Memory B cell (primary cell): Measurements from ENCODE around the gene PSMD4.

Experiments
- ATAC-seq: fragments of 150-1000 bp; cut with Tn5 transposase; 2 replicates; pipeline ENCODE4 v1.10.0; 2021; ENCODE audit warnings: low read depth, mild to moderate bottlenecking, moderate library complexity
- DNase-seq, 2 donors: peaks; one replicate each; pipeline ENCODE4 v3.0.0; 2022; ENCODE audit warnings: low spot score in 2 of 2
- H3K27ac Mint-ChIP-seq: one replicate; pipeline ENCODE4 v1.8.0; 2022; ENCODE audit warnings: mild to moderate bottlenecking, moderate library complexity, mixed read lengths
- H3K27me3 Mint-ChIP-seq: one replicate; pipeline ENCODE4 v1.8.0; 2022; ENCODE audit warnings: mixed read lengths
- H3K36me3 Mint-ChIP-seq: one replicate; pipeline ENCODE4 v1.8.0; 2022; ENCODE audit warnings: mild to moderate bottlenecking, mixed read lengths
- H3K4me1 Mint-ChIP-seq: one replicate; pipeline ENCODE4 v1.8.0; 2022; ENCODE audit warnings: mixed read lengths
- H3K4me3 Mint-ChIP-seq: one replicate; pipeline ENCODE4 v1.8.0; 2022; ENCODE audit warnings: mild to moderate bottlenecking, moderate library complexity, mixed read lengths
- H3K9me3 Mint-ChIP-seq: one replicate; pipeline ENCODE4 v1.8.0; 2022; ENCODE audit warnings: mixed read lengths

Gene PSMD4

DNA sequence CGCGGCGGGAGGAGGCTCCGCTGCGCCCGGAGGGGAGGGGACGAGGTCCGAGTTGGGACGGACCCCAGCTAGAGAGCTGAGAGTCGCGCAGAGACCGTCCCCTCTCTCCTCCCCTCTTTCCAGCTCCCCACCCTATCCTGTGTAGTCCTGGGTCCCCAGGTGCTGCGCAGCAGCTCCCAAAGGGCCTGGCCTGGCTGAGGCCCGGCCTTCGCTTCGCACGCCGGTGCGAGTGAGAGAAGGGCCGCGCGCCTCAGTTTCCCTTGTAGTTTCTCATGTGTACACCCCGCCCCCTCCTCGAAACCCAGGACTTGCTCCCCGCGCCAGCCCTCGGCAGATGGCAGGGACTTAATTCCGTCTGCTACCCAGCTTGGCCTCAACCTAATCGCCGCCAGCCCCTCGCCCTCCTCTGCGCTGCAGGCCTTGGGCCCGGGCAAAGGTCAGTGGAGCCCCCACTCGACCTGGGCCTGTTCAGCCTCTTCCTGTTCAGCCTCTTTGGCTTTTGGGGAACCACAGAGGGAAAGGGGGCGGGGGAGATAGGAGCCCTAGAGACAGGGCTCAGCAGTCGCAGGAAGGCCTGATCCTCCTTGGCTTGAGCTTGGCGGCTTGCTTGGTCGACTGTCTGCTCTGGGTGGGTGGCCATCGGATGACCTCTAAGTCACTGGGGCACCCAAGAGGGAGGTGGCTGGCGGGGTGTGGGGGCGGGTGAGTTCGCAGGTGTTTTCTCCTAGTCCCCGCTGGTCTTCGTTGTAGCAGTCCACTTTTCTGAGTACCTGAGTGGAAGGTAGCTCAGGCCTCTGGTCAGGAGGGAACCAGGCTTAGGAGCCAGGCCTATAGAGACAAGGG is 28.6 kb downstream of the PSMD4 start:
- Mint-ChIP-seq H3K36me3 (peaks cover 3% of the 10 kb centered on the region), H3K27me3 (no peaks in the 10 kb centered on the region), H3K27ac (peak overlapping the region; percentile 95), H3K4me1 (peaks cover 27% of the 10 kb centered on the region), H3K4me3 (peak overlapping the region; percentile 93), H3K9me3 (no peaks in the 10 kb centered on the region)
- ATAC-seq (no peak), DNase-seq (peak in 1 of 2 donors; percentile 23)

DNA sequence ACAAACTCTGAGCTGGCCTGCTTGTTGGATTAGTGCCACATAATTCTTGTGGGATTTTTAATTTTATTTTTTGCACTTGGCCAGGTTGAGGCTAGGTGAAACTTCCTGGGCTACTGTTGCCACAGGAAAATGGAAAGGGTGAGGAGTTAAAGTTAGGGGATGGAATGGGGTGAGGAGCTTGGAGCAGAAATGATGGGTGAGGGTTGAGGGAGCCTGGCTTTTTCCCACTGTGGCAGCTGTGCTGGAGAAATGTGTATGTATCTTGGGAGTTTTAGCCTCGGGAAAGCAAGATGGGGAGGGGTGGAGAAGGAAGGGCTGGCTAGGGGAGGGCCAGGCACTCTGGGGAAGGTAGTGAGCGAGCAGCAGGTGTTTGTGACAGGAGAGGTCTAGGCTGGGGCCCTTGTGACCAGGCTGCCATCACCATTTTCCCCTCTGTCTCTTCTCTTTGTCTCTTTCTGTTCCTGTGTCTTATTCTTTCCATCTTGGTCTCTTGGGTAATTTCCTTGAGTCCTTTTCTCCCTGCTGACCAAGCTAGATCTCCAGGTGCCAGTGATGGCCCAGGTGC is 29.6 kb downstream of the PSMD4 start:
- DNase-seq (no peak), ATAC-seq (no peak)
- Mint-ChIP-seq H3K36me3 (peaks cover 3% of the 10 kb centered on the region), H3K27me3 (no peaks in the 10 kb centered on the region), H3K4me3 (peak overlapping the region; percentile 93), H3K9me3 (no peaks in the 10 kb centered on the region), H3K27ac (peak overlapping the region; percentile 95), H3K4me1 (peaks cover 32% of the 10 kb centered on the region)

- no peak overlapping the region for H3K4me3 Mint-ChIP-seq
- DNase-seq (no peak), ATAC-seq (no peak)
- H3K36me3 Mint-ChIP-seq, result peaks cover 5% of the 10 kb centered on the region
- H3K4me1 Mint-ChIP-seq, result peaks cover 33% of the 10 kb centered on the region
- H3K27ac Mint-ChIP-seq, result no peak overlapping the region
- no peaks in the 10 kb centered on the region for H3K27me3 Mint-ChIP-seq
- H3K9me3 Mint-ChIP-seq, result no peaks in the 10 kb centered on the region
These were observed 32.2 kb downstream of the PSMD4 start for GRCh38 chr1:151286619-151287340.

GRCh38 chr1:151287341-151287699 is 32.8 kb downstream of the PSMD4 start:
- no peak overlapping the region for H3K27ac Mint-ChIP-seq
- no peak for DNase-seq
- H3K36me3 Mint-ChIP-seq, result peaks cover 5% of the 10 kb centered on the region
- no peak overlapping the region for H3K4me3 Mint-ChIP-seq
- H3K27me3 Mint-ChIP-seq, result no peaks in the 10 kb centered on the region
- peaks cover 33% of the 10 kb centered on the region for H3K4me1 Mint-ChIP-seq
- no peak for ATAC-seq
- H3K9me3 Mint-ChIP-seq, result no peaks in the 10 kb centered on the region

- no peak for DNase-seq
- ATAC-seq, result no peak
- Mint-ChIP-seq H3K27me3 (no peaks in the 10 kb centered on the region), H3K4me3 (no peak overlapping the region), H3K4me1 (peaks cover 33% of the 10 kb centered on the region), H3K27ac (no peak overlapping the region), H3K36me3 (peaks cover 8% of the 10 kb centered on the region), H3K9me3 (no peaks in the 10 kb centered on the region)
These were observed 33.4 kb downstream of the PSMD4 start for GRCh38 chr1:151287767-151288500.

- Mint-ChIP-seq H3K4me3 (no peak overlapping the region), H3K4me1 (peaks cover 27% of the 10 kb centered on the region), H3K27me3 (no peaks in the 10 kb centered on the region), H3K36me3 (peaks cover 8% of the 10 kb centered on the region), H3K27ac (no peak overlapping the region), H3K9me3 (no peaks in the 10 kb centered on the region)
- DNase-seq (no peak), ATAC-seq (no peak)
These were observed 34.0 kb downstream of the PSMD4 start for GRCh38 chr1:151288502-151288901.

DNA sequence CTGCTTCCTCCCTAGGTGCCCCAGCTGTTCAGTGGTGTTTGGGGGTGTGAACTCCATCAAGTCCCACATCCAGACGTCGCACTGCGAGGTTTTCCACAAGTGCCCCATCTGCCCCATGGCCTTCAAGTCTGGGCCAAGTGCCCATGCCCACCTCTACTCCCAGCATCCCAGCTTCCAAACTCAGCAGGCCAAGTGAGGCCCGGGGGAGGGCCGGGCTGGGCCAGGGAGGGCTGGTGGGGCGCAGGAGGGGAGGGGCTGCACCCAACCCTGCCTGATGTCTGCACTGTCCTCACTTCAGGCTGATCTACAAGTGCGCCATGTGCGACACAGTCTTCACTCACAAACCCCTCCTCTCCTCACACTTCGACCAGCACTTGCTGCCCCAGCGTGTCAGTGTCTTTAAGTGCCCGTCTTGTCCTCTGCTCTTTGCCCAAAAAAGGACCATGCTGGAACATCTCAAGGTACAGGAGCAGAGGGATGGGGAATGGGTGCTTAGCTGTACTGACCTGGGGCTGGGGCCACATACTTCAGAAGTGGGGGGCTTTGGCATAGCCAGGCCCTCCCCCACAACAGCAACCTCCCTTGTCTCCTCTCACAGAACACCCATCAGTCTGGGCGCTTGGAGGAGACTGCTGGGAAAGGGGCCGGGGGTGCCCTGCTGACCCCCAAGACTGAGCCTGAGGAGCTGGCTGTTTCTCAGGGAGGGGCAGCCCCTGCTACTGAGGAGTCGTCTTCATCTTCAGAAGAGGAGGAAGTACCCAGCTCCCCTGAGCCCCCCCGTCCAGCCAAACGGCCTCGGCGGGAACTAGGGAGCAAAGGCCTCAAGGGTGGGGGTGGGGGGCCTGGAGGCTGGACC is 34.8 kb downstream of the PSMD4 start:
- H3K27me3 Mint-ChIP-seq, result no peaks in the 10 kb centered on the region
- peaks cover 19% of the 10 kb centered on the region for H3K4me1 Mint-ChIP-seq
- no peaks in the 10 kb centered on the region for H3K9me3 Mint-ChIP-seq
- no peak overlapping the region for H3K4me3 Mint-ChIP-seq
- no peak overlapping the region for H3K27ac Mint-ChIP-seq
- peaks cover 13% of the 10 kb centered on the region for H3K36me3 Mint-ChIP-seq
- DNase-seq, result peak in 1 of 2 donors; percentile 13
- no peak for ATAC-seq

GRCh38 chr1:151289991-151290708 is 35.6 kb downstream of the PSMD4 start:
- H3K27me3 Mint-ChIP-seq, result no peaks in the 10 kb centered on the region
- H3K36me3 Mint-ChIP-seq, result peaks cover 14% of the 10 kb centered on the region
- ATAC-seq (no peak), DNase-seq (no peak)
- peaks cover 16% of the 10 kb centered on the region for H3K4me1 Mint-ChIP-seq
- no peaks in the 10 kb centered on the region for H3K9me3 Mint-ChIP-seq
- peak overlapping the region; percentile 53 for H3K27ac Mint-ChIP-seq
- no peak overlapping the region for H3K4me3 Mint-ChIP-seq

- H3K9me3 Mint-ChIP-seq, result no peaks in the 10 kb centered on the region
- no peak for DNase-seq
- H3K27ac Mint-ChIP-seq, result peak overlapping the region; percentile 53
- H3K36me3 Mint-ChIP-seq, result peaks cover 17% of the 10 kb centered on the region
- no peaks in the 10 kb centered on the region for H3K27me3 Mint-ChIP-seq
- ATAC-seq, result no peak
- peaks cover 16% of the 10 kb centered on the region for H3K4me1 Mint-ChIP-seq
- H3K4me3 Mint-ChIP-seq, result no peak overlapping the region
These were observed 36.3 kb downstream of the PSMD4 start for GRCh38 chr1:151290709-151291303.

DNA sequence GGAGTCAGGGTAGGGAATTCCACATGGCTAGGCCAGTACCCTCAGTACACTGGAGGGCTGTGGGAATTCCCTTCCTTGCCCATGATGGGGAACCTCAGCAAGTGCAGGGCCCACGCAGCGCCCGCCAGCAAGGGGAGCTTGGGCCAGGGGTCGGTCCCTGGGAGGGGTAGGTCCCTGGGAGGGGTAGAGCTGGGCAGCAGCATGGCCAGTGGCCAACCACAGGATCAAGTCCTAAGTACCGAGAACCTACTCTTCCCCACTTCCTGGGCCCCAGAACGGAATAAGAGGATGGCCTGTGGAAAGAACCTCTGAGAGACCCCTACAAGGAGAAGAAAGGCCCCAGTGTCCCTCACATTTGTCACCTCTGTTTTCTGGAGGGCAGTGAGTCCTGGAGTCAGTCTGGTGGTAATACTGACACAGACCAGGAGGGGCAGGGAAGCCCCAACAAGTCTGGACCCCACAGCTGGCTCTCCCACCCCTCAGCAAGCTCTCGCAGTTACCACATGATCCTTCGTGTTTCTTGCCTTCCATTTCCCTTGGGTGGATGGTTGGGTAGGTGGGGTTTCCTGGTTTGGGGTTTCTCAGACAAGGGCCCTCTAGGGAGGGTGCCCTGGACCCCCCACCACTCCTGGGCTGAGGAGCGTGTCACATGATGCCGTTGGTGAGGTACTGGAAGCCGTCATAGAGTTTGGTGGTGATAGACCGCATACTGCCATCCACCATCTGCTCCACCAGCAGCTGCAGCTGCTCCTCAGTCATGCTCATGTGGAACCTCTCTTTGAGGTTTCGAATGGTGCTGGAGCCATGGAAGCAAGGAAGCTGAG is 37.9 kb downstream of the PSMD4 start:
- H3K4me1 Mint-ChIP-seq, result peaks cover 11% of the 10 kb centered on the region
- H3K9me3 Mint-ChIP-seq, result no peaks in the 10 kb centered on the region
- DNase-seq (no peak), ATAC-seq (peak; percentile 56)
- H3K4me3 Mint-ChIP-seq, result no peak overlapping the region
- H3K27ac Mint-ChIP-seq, result peak overlapping the region; percentile 84
- H3K27me3 Mint-ChIP-seq, result no peaks in the 10 kb centered on the region
- H3K36me3 Mint-ChIP-seq, result peaks cover 17% of the 10 kb centered on the region

GRCh38 chr1:151293093-151293492 is 38.6 kb downstream of the PSMD4 start:
- peak overlapping the region; percentile 84 for H3K27ac Mint-ChIP-seq
- no peaks in the 10 kb centered on the region for H3K27me3 Mint-ChIP-seq
- H3K36me3 Mint-ChIP-seq, result peaks cover 18% of the 10 kb centered on the region
- peaks cover 11% of the 10 kb centered on the region for H3K4me1 Mint-ChIP-seq
- no peaks in the 10 kb centered on the region for H3K9me3 Mint-ChIP-seq
- DNase-seq, result no peak
- no peak overlapping the region for H3K4me3 Mint-ChIP-seq
- no peak for ATAC-seq
